HepG2 (cell line): ENCODE results near the gene C6orf136. TPM values are rescaled to one million over a fixed set of nuclear protein-coding genes. Genes with fewer than 3 reads are reported as not detected.

Experiments
- AGO1 ChIP-seq: fragments of 200-400 bp; formaldehyde crosslinking; IDR thresholded peaks from 2 replicates; pipeline ENCODE4 v1.6.1; 2017; ENCODE audit warnings: mild to moderate bottlenecking, low read depth, low read length, moderate library complexity; ENCODE audit not compliant: poor library complexity, severe bottlenecking
- EHMT2 ChIP-seq: fragments of 200-600 bp; sonication (generic); IDR thresholded peaks from 2 replicates; pipeline ENCODE4 v1.7.0; 2017; ENCODE audit warnings: antibody characterized with exemption, low read depth, low read length, borderline replicate concordance
- FOXK1 ChIP-seq: sonication (generic); formaldehyde crosslinking; IDR thresholded peaks from 2 replicates; pipeline ENCODE4 v1.4.0; 2020; ENCODE audit warnings: low read depth, missing genetic modification reagents, borderline replicate concordance
- HNRNPLL ChIP-seq: fragments of 200-400 bp; formaldehyde crosslinking; IDR thresholded peaks from 2 replicates; pipeline ENCODE4 v1.6.1; 2017; ENCODE audit warnings: mild to moderate bottlenecking, low read depth, low read length; ENCODE audit not compliant: poor library complexity, severe bottlenecking
- KLF9 ChIP-seq: IDR thresholded peaks from 2 replicates; pipeline ENCODE4 v1.6.1; 2016; ENCODE audit warnings: low read depth
- MBD4 ChIP-seq: IDR thresholded peaks from 2 replicates; pipeline ENCODE4 v1.6.1; 2012; ENCODE audit warnings: low read length, inconsistent platforms, borderline replicate concordance
- MEIS2 ChIP-seq: sonication (generic); formaldehyde crosslinking; IDR thresholded peaks from 2 replicates; pipeline ENCODE4 v1.9.0; 2021; ENCODE audit warnings: mild to moderate bottlenecking, missing genetic modification reagents
- MXD4 ChIP-seq: IDR thresholded peaks from 2 replicates; pipeline ENCODE4 v1.6.1; 2016; ENCODE audit warnings: mild to moderate bottlenecking, missing biosample characterization, missing genetic modification reagents
- POGZ ChIP-seq: sonication (generic); formaldehyde crosslinking; IDR thresholded peaks from 2 replicates; pipeline ENCODE4 v1.4.0; 2020; ENCODE audit warnings: mild to moderate bottlenecking, missing genetic modification reagents
- THAP11 ChIP-seq: IDR thresholded peaks from 2 replicates; pipeline ENCODE4 v1.6.1; 2016; ENCODE audit warnings: missing biosample characterization, missing genetic modification reagents
- ZBTB26 ChIP-seq: IDR thresholded peaks from 2 replicates; pipeline ENCODE4 v1.6.1; 2016; ENCODE audit warnings: missing compliant biosample characterization, missing genetic modification reagents, borderline replicate concordance
- ZNF296 ChIP-seq: sonication (generic); formaldehyde crosslinking; conservative IDR thresholded peaks from 2 replicates; pipeline ENCODE4 v1.5.0; 2020; ENCODE audit warnings: mild to moderate bottlenecking, missing genetic modification reagents
- ZNF570 ChIP-seq: sonication (generic); formaldehyde crosslinking; IDR thresholded peaks from 2 replicates; pipeline ENCODE4 v1.4.0; 2020; ENCODE audit warnings: mild to moderate bottlenecking, missing genetic modification reagents, borderline replicate concordance
- ZNF776 ChIP-seq: sonication (generic); formaldehyde crosslinking; IDR thresholded peaks from 2 replicates; pipeline ENCODE4 v1.4.0; 2020; ENCODE audit warnings: mild to moderate bottlenecking, missing genetic modification reagents
- ZNF800 ChIP-seq: sonication (generic); formaldehyde crosslinking; IDR thresholded peaks from 2 replicates; pipeline ENCODE4 v1.4.0; 2020; ENCODE audit warnings: missing genetic modification reagents
- ZSCAN12 ChIP-seq: sonication (generic); formaldehyde crosslinking; IDR thresholded peaks from 2 replicates; pipeline ENCODE4 v1.9.0; 2021; ENCODE audit warnings: mild to moderate bottlenecking, missing genetic modification reagents
- polyA plus RNA-seq, 8 experiments: library from polyadenylated mRNA; depleted of rRNA in 3 of 8; stranded (reverse) in 7 of 8; unstranded in 1 of 8; fragments of >200 nt; fragmentation: Illumina TruSeq in 4 of 8; extraction: Trizol in 4 of 8; gene quantifications; 2 replicates each; pipeline versions ENCODE4 v1.2.1 to v1.2.3, GENCODE V29; 2011 to 2016; ENCODE audit warnings: low read depth in 4 of 8, missing spikeins in 1 of 8, mixed read lengths in 1 of 8; ENCODE audit not compliant: insufficient read depth in 1 of 8
- total RNA-seq, 5 experiments: library from RNA; depleted of rRNA; stranded (reverse); fragments of >200 nt; fragmentation: Illumina TruSeq; extraction: Trizol; gene quantifications; 2 replicates each; pipeline ENCODE4 v1.2.3, GENCODE V29; 2016; ENCODE audit warnings: low read depth in 1 of 5
- TF ChIP-seq, protein P1 (sequence below): sonication (generic); formaldehyde crosslinking; IDR thresholded peaks from 2 replicates; pipeline ENCODE4 v1.5.0; 2020; ENCODE audit warnings: mild to moderate bottlenecking, missing genetic modification reagents, borderline replicate concordance
- TF ChIP-seq, protein P2 (sequence below): sonication (generic); formaldehyde crosslinking; IDR thresholded peaks from 2 replicates; pipeline ENCODE4 v1.4.0; 2020; ENCODE audit warnings: mild to moderate bottlenecking, low read depth, missing genetic modification reagents
- TF ChIP-seq, protein P3 (sequence below): sonication (generic); formaldehyde crosslinking; conservative IDR thresholded peaks from 2 replicates; pipeline ENCODE4 v1.4.0; 2020; ENCODE audit warnings: missing genetic modification reagents

C6orf136 gene
- total and polyA plus RNA-seq, 2 of the 13 experiments (the other 11 are each of a cell fraction or from before 2014, with no cell fraction given): 12.0 to 26.2 TPM

DNA sequence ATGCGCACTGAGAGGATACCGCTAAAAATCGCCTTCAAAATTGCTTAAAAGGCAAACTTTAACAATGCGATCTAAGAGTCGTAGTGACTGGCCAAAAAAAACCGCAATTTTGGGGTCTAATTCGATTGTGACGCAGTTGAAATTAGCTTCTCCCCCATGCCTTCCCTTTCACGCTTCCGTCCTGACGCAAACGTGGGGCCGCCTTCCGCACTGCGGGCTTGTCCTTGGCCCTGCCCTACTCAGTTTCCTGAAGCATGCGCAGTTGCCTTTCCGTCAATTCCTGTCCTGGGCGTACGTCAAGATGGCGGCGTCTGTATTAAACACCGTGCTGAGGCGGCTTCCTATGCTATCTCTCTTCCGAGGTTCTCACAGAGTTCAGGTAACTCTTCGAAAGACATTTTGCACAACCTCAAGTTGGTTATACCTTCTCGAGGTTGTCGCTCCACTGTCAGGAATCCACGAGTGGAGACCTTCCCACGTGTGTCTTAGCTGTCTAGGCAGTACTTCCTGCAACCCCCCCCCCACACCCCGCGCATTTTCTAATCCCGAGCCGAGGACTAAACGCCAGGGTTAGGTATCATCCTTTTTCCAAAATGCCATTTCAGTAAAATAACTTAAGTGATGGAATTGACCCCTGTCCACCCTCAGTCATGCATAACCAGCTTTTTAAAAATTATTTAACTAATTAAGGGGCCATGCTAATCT, 29.2 kb upstream of the C6orf136 start, which contains the start of gene MRPS18B (continued):
- TF ChIP-seq ZNF776 (CRISPR knock-in tag): no peak; the same call in 1 of the 2 replicates
- peak; percentile 3; the same call in 1 of the 2 replicates for TF ChIP-seq KLF9 (CRISPR knock-in tag)
- TF ChIP-seq FOXK1 (CRISPR knock-in tag): 0 out of 2 replicates have a peak, but pooled peaks have one; percentile 33
- TF ChIP-seq, protein P1, sequence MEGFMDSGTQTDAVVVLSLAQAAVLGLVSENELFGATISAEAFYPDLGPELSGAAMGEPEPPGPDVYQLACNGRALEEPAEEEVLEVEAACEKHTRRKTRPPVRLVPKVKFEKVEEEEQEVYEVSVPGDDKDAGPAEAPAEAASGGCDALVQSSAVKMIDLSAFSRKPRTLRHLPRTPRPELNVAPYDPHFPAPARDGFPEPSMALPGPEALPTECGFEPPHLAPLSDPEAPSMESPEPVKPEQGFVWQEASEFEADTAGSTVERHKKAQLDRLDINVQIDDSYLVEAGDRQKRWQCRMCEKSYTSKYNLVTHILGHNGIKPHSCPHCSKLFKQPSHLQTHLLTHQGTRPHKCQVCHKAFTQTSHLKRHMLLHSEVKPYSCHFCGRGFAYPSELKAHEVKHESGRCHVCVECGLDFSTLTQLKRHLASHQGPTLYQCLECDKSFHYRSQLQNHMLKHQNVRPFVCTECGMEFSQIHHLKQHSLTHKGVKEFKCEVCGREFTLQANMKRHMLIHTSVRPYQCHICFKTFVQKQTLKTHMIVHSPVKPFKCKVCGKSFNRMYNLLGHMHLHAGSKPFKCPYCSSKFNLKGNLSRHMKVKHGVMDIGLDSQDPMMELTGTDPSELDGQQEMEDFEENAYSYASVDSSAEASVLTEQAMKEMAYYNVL (CRISPR knock-in tag): 0 out of 2 replicates have a peak, but pooled peaks have one; percentile 54
- peak; percentile 95 for TF ChIP-seq HNRNPLL
- TF ChIP-seq, protein P2, sequence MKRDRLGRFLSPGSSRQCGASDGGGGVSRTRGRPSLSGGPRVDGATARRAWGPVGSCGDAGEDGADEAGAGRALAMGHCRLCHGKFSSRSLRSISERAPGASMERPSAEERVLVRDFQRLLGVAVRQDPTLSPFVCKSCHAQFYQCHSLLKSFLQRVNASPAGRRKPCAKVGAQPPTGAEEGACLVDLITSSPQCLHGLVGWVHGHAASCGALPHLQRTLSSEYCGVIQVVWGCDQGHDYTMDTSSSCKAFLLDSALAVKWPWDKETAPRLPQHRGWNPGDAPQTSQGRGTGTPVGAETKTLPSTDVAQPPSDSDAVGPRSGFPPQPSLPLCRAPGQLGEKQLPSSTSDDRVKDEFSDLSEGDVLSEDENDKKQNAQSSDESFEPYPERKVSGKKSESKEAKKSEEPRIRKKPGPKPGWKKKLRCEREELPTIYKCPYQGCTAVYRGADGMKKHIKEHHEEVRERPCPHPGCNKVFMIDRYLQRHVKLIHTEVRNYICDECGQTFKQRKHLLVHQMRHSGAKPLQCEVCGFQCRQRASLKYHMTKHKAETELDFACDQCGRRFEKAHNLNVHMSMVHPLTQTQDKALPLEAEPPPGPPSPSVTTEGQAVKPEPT (CRISPR knock-in tag): no peak
- TF ChIP-seq, protein P3, sequence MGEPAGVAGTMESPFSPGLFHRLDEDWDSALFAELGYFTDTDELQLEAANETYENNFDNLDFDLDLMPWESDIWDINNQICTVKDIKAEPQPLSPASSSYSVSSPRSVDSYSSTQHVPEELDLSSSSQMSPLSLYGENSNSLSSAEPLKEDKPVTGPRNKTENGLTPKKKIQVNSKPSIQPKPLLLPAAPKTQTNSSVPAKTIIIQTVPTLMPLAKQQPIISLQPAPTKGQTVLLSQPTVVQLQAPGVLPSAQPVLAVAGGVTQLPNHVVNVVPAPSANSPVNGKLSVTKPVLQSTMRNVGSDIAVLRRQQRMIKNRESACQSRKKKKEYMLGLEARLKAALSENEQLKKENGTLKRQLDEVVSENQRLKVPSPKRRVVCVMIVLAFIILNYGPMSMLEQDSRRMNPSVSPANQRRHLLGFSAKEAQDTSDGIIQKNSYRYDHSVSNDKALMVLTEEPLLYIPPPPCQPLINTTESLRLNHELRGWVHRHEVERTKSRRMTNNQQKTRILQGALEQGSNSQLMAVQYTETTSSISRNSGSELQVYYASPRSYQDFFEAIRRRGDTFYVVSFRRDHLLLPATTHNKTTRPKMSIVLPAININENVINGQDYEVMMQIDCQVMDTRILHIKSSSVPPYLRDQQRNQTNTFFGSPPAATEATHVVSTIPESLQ (CRISPR knock-in tag): no peak
- no peak; the same call in 1 of the 2 replicates for TF ChIP-seq EHMT2
- no peak for TF ChIP-seq ZNF296
- TF ChIP-seq ZNF800: peak; percentile 44; the same call in 1 of the 2 replicates
- no peak for TF ChIP-seq ZSCAN12 (CRISPR knock-in tag)
- TF ChIP-seq MEIS2 (CRISPR knock-in tag): no peak; the same call in 1 of the 2 replicates
- TF ChIP-seq ZBTB26 (CRISPR knock-in tag): 0 out of 2 replicates have a peak, but pooled peaks have one; percentile 26
- no peak for TF ChIP-seq AGO1
- TF ChIP-seq POGZ: peak; percentile 6; the same call in 1 of the 2 replicates
- TF ChIP-seq MBD4: no peak
- peak; percentile 79 for TF ChIP-seq THAP11
- TF ChIP-seq MXD4 (CRISPR knock-in tag): peak; percentile 97
- TF ChIP-seq ZNF570 (CRISPR knock-in tag): no peak
